Measurements from ENCODE around the gene CERCAM. TPM values are rescaled to one million over a fixed set of nuclear protein-coding genes. Genes with fewer than 3 reads are reported as not detected.

The CERCAM gene
- total and polyA plus RNA-seq, 7 donors: 1.7 to 6.5 (median 2.5) TPM

DNA sequence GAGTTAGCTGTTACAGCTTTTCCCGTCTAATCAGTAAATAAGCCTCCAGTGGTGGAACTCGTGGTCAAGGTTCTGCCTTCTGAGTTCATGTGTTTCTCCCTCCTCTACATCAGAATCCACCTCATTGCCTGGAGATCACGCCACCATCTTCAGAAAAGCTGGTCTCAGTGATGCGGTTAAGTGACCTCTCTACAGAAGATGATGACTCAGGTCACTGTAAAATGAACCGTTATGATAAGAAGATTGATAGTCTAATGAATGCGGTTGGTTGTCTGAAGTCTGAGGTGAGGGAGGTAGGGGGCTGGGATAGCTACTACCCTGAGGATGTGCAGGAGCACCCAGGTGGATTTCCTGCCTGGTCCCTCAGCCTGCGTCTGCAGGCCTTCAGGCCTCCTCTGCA lies 48.4 kb downstream of the CERCAM start:
- intact Hi-C loops (cut with DNase I): no loop called here
- Histone ChIP-seq H3K36me3 (ENCODE audit: insufficient read depth in 1 of 2, low read depth in 1 of 2) (peaks cover 0 to 31% of the 10 kb centered on the region in 2 donors), H3K4me1 (no peaks in the 10 kb centered on the region), H3K27me3 (ENCODE audit: insufficient read depth in 3 of 3, low read length in 2 of 3) (no peaks in the 10 kb centered on the region), H3K4me3 (no peak overlapping the region), H3K27ac (no peak overlapping the region), H3K9me3 (no peaks in the 10 kb centered on the region)
- ATAC-seq (no peak), DNase-seq (no peak)
- 92 to 94% (median 94%) methylated on average over 7 of the region's 7 CpGs for WGBS, 3 donors
- TF ChIP-seq, protein P1, sequence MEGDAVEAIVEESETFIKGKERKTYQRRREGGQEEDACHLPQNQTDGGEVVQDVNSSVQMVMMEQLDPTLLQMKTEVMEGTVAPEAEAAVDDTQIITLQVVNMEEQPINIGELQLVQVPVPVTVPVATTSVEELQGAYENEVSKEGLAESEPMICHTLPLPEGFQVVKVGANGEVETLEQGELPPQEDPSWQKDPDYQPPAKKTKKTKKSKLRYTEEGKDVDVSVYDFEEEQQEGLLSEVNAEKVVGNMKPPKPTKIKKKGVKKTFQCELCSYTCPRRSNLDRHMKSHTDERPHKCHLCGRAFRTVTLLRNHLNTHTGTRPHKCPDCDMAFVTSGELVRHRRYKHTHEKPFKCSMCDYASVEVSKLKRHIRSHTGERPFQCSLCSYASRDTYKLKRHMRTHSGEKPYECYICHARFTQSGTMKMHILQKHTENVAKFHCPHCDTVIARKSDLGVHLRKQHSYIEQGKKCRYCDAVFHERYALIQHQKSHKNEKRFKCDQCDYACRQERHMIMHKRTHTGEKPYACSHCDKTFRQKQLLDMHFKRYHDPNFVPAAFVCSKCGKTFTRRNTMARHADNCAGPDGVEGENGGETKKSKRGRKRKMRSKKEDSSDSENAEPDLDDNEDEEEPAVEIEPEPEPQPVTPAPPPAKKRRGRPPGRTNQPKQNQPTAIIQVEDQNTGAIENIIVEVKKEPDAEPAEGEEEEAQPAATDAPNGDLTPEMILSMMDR (IDR thresholded peaks at IDR 0.05): no peak

DNA sequence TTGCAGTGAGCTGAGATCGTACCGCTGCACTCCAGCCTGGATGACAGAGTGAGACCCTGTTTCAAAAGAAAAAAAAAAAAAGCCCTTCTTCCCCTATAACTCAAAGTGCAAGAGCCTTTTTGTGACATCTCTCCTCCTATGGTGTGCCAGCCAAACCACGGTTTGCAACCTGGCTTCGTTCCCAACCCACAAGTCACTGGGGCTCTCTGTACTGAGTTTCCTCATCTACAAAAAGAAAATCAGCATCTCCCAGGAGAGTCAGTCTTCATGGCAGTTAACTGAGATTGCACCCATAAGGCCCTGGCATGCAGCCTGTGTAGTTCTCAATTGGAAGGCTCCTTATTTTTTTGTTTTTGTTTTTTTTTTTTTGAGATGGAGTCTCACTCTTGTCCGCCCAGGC lies 49.9 kb downstream of the CERCAM start:
- no peaks in the 10 kb centered on the region for H3K27me3 ChIP-seq (ENCODE audit: insufficient read depth in 3 of 3, low read length in 2 of 3)
- peaks cover 0 to 33% of the 10 kb centered on the region in 2 donors for H3K36me3 ChIP-seq (ENCODE audit: insufficient read depth in 1 of 2, low read depth in 1 of 2)
- intact Hi-C loops (cut with DNase I): no loop called here
- no peak overlapping the region for H3K27ac ChIP-seq
- no peaks in the 10 kb centered on the region for H3K9me3 ChIP-seq
- ATAC-seq: no peak
- H3K4me3 ChIP-seq: no peak overlapping the region
- TF ChIP-seq, protein P1 (IDR thresholded peaks at IDR 0.05): no peak
- DNase-seq: peak in 1 of 2 donors; percentile 63
- no peaks in the 10 kb centered on the region for H3K4me1 ChIP-seq
- 73 to 81% (median 76%) methylated on average over 5 of the region's 5 CpGs for WGBS, 3 donors

DNA sequence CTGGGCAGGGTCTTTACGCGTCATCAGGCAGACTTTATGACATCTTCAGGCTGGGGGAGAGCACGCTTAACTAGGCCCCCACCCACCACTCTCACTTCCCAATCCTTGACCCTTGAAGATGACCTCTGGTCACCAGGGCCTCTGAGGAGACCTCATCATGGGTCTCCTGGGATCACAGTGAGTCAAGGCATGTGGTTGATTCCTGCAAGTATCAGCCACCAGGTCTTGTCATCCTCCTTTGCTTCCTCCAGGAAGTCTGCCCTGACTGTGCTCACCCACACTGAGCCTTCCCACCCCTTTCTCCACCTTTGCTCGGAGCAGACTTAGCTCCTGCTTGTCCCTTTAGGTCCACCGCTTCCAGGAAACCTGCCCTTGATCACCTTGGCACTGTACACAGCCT lies 52.4 kb downstream of the CERCAM start:
- 95 to 99% (median 98%) methylated on average over 5 of the region's 5 CpGs for WGBS, 3 donors
- H3K36me3 ChIP-seq (ENCODE audit: insufficient read depth in 1 of 2, low read depth in 1 of 2): peaks cover 0 to 23% of the 10 kb centered on the region in 2 donors
- ATAC-seq (no peak), DNase-seq (no peak)
- no peaks in the 10 kb centered on the region for H3K27me3 ChIP-seq (ENCODE audit: insufficient read depth in 3 of 3, low read length in 2 of 3)
- H3K9me3 ChIP-seq: no peaks in the 10 kb centered on the region
- TF ChIP-seq, protein P1 (IDR thresholded peaks at IDR 0.05): no peak
- H3K4me3 ChIP-seq: no peak overlapping the region
- no peak overlapping the region for H3K27ac ChIP-seq
- intact Hi-C loops (cut with DNase I): no loop called here
- no peaks in the 10 kb centered on the region for H3K4me1 ChIP-seq

DNA sequence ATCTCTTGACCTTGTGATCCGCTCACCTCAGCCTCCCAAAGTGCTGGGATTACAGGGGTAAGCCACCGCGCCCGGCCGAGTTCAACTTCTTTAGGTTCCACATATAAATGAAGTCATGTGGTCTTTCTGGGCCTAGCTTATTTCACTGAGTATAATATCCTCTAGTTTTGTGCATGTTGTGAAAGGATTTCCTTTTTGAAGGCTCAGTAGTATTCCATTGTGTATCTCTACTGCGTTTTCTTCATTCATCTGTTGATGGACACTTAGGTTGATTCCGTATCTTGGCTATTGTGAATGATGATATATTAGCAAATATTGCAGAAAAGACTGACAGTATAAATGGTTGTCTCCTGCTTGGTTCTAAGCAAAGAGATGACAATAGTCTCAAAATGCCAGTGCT lies 55.2 kb downstream of the CERCAM start:
- ATAC-seq (no peak), DNase-seq (no peak)
- peaks cover 3% of the 10 kb centered on the region for H3K4me1 ChIP-seq
- TF ChIP-seq, protein P1 (IDR thresholded peaks at IDR 0.05): no peak
- no peaks in the 10 kb centered on the region for H3K27me3 ChIP-seq (ENCODE audit: insufficient read depth in 3 of 3, low read length in 2 of 3)
- H3K9me3 ChIP-seq: no peaks in the 10 kb centered on the region
- H3K27ac ChIP-seq: no peak overlapping the region
- intact Hi-C loops (cut with DNase I): no loop called here
- H3K4me3 ChIP-seq: no peak overlapping the region
- H3K36me3 ChIP-seq (ENCODE audit: insufficient read depth in 1 of 2, low read depth in 1 of 2): peaks cover 0 to 17% of the 10 kb centered on the region in 2 donors
- WGBS, 3 donors: 97 to 99% (median 99%) methylated on average over 7 of the region's 7 CpGs

DNA sequence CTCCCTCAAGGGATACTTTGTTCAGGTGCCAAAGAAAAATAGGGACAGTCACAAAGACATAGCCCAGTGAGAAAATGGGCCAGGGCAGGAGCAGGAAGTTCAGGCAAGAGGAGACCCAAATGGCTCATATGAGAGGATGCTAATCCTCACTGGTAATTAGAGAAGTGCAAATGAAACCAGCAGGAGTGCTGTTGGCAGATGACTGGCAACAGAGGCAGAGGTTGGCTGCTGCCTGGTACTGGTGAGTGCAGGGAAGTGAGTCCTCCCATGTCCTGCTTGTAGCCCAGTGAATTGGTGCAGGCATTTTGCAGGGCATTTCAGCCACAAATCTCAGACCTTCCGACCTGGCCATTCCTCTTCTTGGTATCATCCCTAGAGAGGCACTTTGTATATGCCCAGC lies 58.6 kb downstream of the CERCAM start:
- Histone ChIP-seq H3K36me3 (ENCODE audit: insufficient read depth in 1 of 2, low read depth in 1 of 2) (peaks cover 0 to 39% of the 10 kb centered on the region in 2 donors), H3K4me1 (peaks cover 3% of the 10 kb centered on the region), H3K4me3 (no peak overlapping the region), H3K9me3 (no peaks in the 10 kb centered on the region), H3K27me3 (ENCODE audit: insufficient read depth in 3 of 3, low read length in 2 of 3) (no peaks in the 10 kb centered on the region), H3K27ac (no peak overlapping the region)
- TF ChIP-seq, protein P1 (IDR thresholded peaks at IDR 0.05): no peak
- WGBS, 3 donors: 64 to 87% (median 76%) methylated on average over 1 of the region's 1 CpG
- intact Hi-C loops (cut with DNase I): no loop called here
- DNase-seq (no peak), ATAC-seq (no peak)

All from psoas muscle (tissue), 8 donors.